ENCODE results near the gene RUNX2. TPM values are rescaled to one million over a fixed set of nuclear protein-coding genes. Genes with fewer than 3 reads are reported as not detected.

RUNX2 gene
- polyA plus RNA-seq, 1 of the 3 experiments (the other 2 are of a cell fraction): 4.4 TPM

- peak overlapping the region in 1 of 2 experiments; percentile 9; a peak in 1 of 4 replicates for H3K4me3 ChIP-seq (ENCODE audit: low read depth in 2 of 2, low read length in 1 of 2)
- H2AFZ ChIP-seq (ENCODE audit: low read depth): no peak overlapping the region
- H3K4me2 ChIP-seq: peak overlapping the region; percentile 65; the same call in 1 of the 2 replicates
- CTCF ChIA-PET: interaction anchor here (0.9 kb wide), 1 partner anchor 12 kb away, joined by 3 read pairs; no protein-coding TSS in a partner anchor
- H3F3A ChIP-seq (replicated peaks; ENCODE audit: insufficient read depth): peaks cover 3% of the 10 kb centered on the region
- no peak overlapping the region for H3K9ac ChIP-seq
- TF ChIP-seq ZBTB33 (IDR thresholded peaks at IDR 0.05; ENCODE audit: borderline replicate concordance, low read depth): no peak
- peak in 1 of 2 experiments; percentile 55; a peak in 1 of 4 replicates for TF ChIP-seq EP300 (IDR thresholded peaks at IDR 0.05; ENCODE audit: borderline replicate concordance in 1 of 2, low read depth in 1 of 2, low read length in 1 of 2)
- no peak for TF ChIP-seq USF1 (IDR thresholded peaks at IDR 0.05; ENCODE audit: borderline replicate concordance, low read depth)
- no peak for TF ChIP-seq YY1 (IDR thresholded peaks at IDR 0.05; ENCODE audit: low read depth)
- peak; percentile 17; the same call in 1 of the 2 replicates for TF ChIP-seq FOSL2 (IDR thresholded peaks at IDR 0.05; ENCODE audit: borderline replicate concordance, low read depth)
- no peak for TF ChIP-seq TAF1 (IDR thresholded peaks at IDR 0.05; ENCODE audit: borderline replicate concordance, low read depth, low read length)
- peak; percentile 26; the same call in 1 of the 2 replicates for TF ChIP-seq POLR2AphosphoS5 (IDR thresholded peaks at IDR 0.05; ENCODE audit: low read depth, low read length)
- no peak for TF ChIP-seq ELF1 (IDR thresholded peaks at IDR 0.05)
- 0 out of 2 replicates have a peak, but pooled peaks have one; percentile 53 for TF ChIP-seq FOXM1 (IDR thresholded peaks at IDR 0.05; ENCODE audit: low read depth)
- peak; percentile 80 for TF ChIP-seq TCF12 (IDR thresholded peaks at IDR 0.05)
- TF ChIP-seq GABPA (IDR thresholded peaks at IDR 0.05; ENCODE audit: low read depth): no peak
- TF ChIP-seq MAX (IDR thresholded peaks at IDR 0.05; ENCODE audit: low read depth): peak; percentile 87
- peak; percentile 44 for TF ChIP-seq NFIC (IDR thresholded peaks at IDR 0.05; ENCODE audit: borderline replicate concordance)
- TF ChIP-seq RFX5 (IDR thresholded peaks at IDR 0.05; ENCODE audit: low read length): no peak
- no peaks in the 10 kb centered on the region for H4K20me1 ChIP-seq (ENCODE audit: insufficient read depth)
- H3K9me3 ChIP-seq: no peaks in the 10 kb centered on the region
- POLR2A ChIA-PET: interaction anchor here (0.6 kb wide), 1 partner anchor 151 kb away, joined by 4 read pairs; no protein-coding TSS in a partner anchor
- no peaks in the 10 kb centered on the region for H3K27me3 ChIP-seq (ENCODE audit: insufficient read depth)
- no peaks in the 10 kb centered on the region for H3K79me2 ChIP-seq (ENCODE audit: insufficient read depth)
- no peak for DNase-seq
- peak overlapping the region in 1 of 2 experiments; percentile 75; a peak in 2 of 4 replicates for H3K27ac ChIP-seq (ENCODE audit: low read depth in 2 of 2, low read length in 1 of 2)
- H3K36me3 ChIP-seq (replicated peaks in 1 of 2; ENCODE audit: control insufficient read depth in 1 of 2, insufficient read depth in 2 of 2, low read length in 1 of 2): no peaks in the 10 kb centered on the region
- H3K9me2 ChIP-seq: no peaks in the 10 kb centered on the region
- 22% methylated on average over 5 of the region's 6 CpGs for WGBS (ENCODE audit: low lambda C conversion rate)
- H3K4me1 ChIP-seq (ENCODE audit: control insufficient read depth in 1 of 2, insufficient read depth in 2 of 2, low read depth in 1 of 2, low read length in 1 of 2): peaks cover 0 to 20% of the 10 kb centered on the region in 2 experiments; a peak in 3 of 4 replicates
Measured at GRCh38 chr6:45609141-45609638, 281.1 kb downstream of the RUNX2 start.

- no peak overlapping the region for H2AFZ ChIP-seq (ENCODE audit: low read depth)
- no peak overlapping the region for H3K4me2 ChIP-seq
- H3K9me3 ChIP-seq: no peaks in the 10 kb centered on the region
- H3K9me2 ChIP-seq: no peaks in the 10 kb centered on the region
- POLR2A ChIA-PET: no interaction called here
- peaks cover 3% of the 10 kb centered on the region for H3F3A ChIP-seq (replicated peaks; ENCODE audit: insufficient read depth)
- H3K27me3 ChIP-seq (ENCODE audit: insufficient read depth): no peaks in the 10 kb centered on the region
- TF ChIP-seq ELF1 (IDR thresholded peaks at IDR 0.05) (no peak), USF2 (IDR thresholded peaks at IDR 0.05; ENCODE audit: borderline replicate concordance, low read depth, low read length) (no peak), RCOR1 (IDR thresholded peaks at IDR 0.05; ENCODE audit: low read length) (no peak), TAF1 (IDR thresholded peaks at IDR 0.05; ENCODE audit: borderline replicate concordance, low read depth, low read length) (no peak), MEF2A (IDR thresholded peaks at IDR 0.05; ENCODE audit: borderline replicate concordance, low read depth) (no peak), USF1 (IDR thresholded peaks at IDR 0.05; ENCODE audit: borderline replicate concordance, low read depth) (no peak), MXI1 (IDR thresholded peaks at IDR 0.05; ENCODE audit: low read depth, low read length) (no peak), RFX5 (IDR thresholded peaks at IDR 0.05; ENCODE audit: low read length) (no peak)
- no peak overlapping the region for H3K27ac ChIP-seq (ENCODE audit: low read depth in 2 of 2, low read length in 1 of 2)
- no peak overlapping the region for H3K9ac ChIP-seq
- no peaks in the 10 kb centered on the region for H4K20me1 ChIP-seq (ENCODE audit: insufficient read depth)
- no peak overlapping the region for H3K4me3 ChIP-seq (ENCODE audit: low read depth in 2 of 2, low read length in 1 of 2)
- WGBS (ENCODE audit: low lambda C conversion rate): 14% methylated on average over 1 of the region's 1 CpG
- peaks cover 0 to 20% of the 10 kb centered on the region in 2 experiments; a peak in 3 of 4 replicates for H3K4me1 ChIP-seq (ENCODE audit: control insufficient read depth in 1 of 2, insufficient read depth in 2 of 2, low read depth in 1 of 2, low read length in 1 of 2)
- no peaks in the 10 kb centered on the region for H3K79me2 ChIP-seq (ENCODE audit: insufficient read depth)
- H3K36me3 ChIP-seq (replicated peaks in 1 of 2; ENCODE audit: control insufficient read depth in 1 of 2, insufficient read depth in 2 of 2, low read length in 1 of 2): no peaks in the 10 kb centered on the region
- CTCF ChIA-PET: no interaction called here
- no peak for DNase-seq
Measured at GRCh38 chr6:45610374-45610773, 282.2 kb downstream of the RUNX2 start.
